A673 (cell line): ENCODE results near the gene RNF151. TPM values are rescaled to one million over a fixed set of nuclear protein-coding genes. Genes with fewer than 3 reads are reported as not detected.
"Not testable (repeated sequence)": the region's sequence is repeated elsewhere in the genome, so short reads cannot be mapped to it uniquely, and the experiment has no call there.

Experiments
- BruUV-seq: library from RNA; stranded (reverse); fragments of 400-500 nt; replicated peaks from 2 replicates; lab custom pipeline; 2021; lab: Mats Ljungman, UMichigan
- CTCF ChIA-PET: fragments of 300-600 bp; sonication (Branson Sonifier 250); formaldehyde crosslinking; loops from one replicate; lab custom pipeline; 2022; ENCODE audit warnings: antibody characterized with exemption; lab: Charles Lee
- POLR2A ChIA-PET: fragments of 300-600 bp; sonication (Branson Sonifier 250); formaldehyde crosslinking; loops from one replicate; lab custom pipeline; 2022; ENCODE audit warnings: antibody characterized with exemption; ENCODE audit not compliant: low non-redundant PET; lab: Charles Lee
- DNase-seq: peaks from one replicate; pipeline ENCODE4 v3.0.0-alpha.2; 2015; ENCODE audit warnings: low spot score
- H3K27ac ChIP-seq: fragments of 200-600 bp; sonication (generic); 2 replicates; pipeline ENCODE4 v1.5.1; 2016; ENCODE audit warnings: mixed run types, low read depth, mild to moderate bottlenecking, mixed read lengths, antibody characterized with exemption, low read length; ENCODE audit not compliant: poor library complexity, severe bottlenecking
- H3K27me3 ChIP-seq: fragments of 200-600 bp; sonication (generic); replicated peaks from 2 replicates; pipeline ENCODE4 v1.6.1; 2017; ENCODE audit warnings: mixed run types, low read depth, mild to moderate bottlenecking, mixed read lengths, antibody characterized with exemption, low read length; ENCODE audit not compliant: insufficient read depth, poor library complexity
- H3K36me3 ChIP-seq: fragments of 200-600 bp; sonication (generic); 2 replicates; pipeline ENCODE4 v1.6.1; 2016; ENCODE audit warnings: mixed run types, mild to moderate bottlenecking, mixed read lengths, antibody characterized with exemption, low read length; ENCODE audit not compliant: insufficient read depth, poor library complexity, severe bottlenecking
- H3K4me1 ChIP-seq: fragments of 200-600 bp; sonication (generic); 2 replicates; pipeline ENCODE4 v1.6.1; 2017; ENCODE audit warnings: mixed run types, mild to moderate bottlenecking, mixed read lengths, antibody characterized with exemption, low read length; ENCODE audit not compliant: insufficient read depth, poor library complexity, severe bottlenecking
- H3K4me3 ChIP-seq: fragments of 200-600 bp; sonication (generic); 2 replicates; pipeline ENCODE4 v1.5.1; 2016; ENCODE audit warnings: low read depth, mixed run types, mild to moderate bottlenecking, mixed read lengths, low read length; ENCODE audit not compliant: poor library complexity, severe bottlenecking
- H3K9me3 ChIP-seq: fragments of 200-600 bp; sonication (generic); 2 replicates; pipeline ENCODE4 v1.6.1; 2016; ENCODE audit warnings: mixed run types, low read depth, mild to moderate bottlenecking, mixed read lengths, antibody characterized with exemption, low read length; ENCODE audit not compliant: poor library complexity, severe bottlenecking
- EZH2 ChIP-seq: fragments of 200-600 bp; sonication (generic); IDR thresholded peaks from 2 replicates; pipeline ENCODE4 v1.6.1; 2017; ENCODE audit warnings: borderline replicate concordance, low read depth, mild to moderate bottlenecking, mixed read lengths, antibody characterized with exemption, low read length; ENCODE audit not compliant: poor library complexity, severe bottlenecking
- intact Hi-C: fragments of 100-400 bp; cut with micrococcal nuclease; formaldehyde crosslinking; loops from one replicate; pipeline ENCODE4 v1.10.0; 2022; ENCODE audit not compliant: unreplicated experiment
- total RNA-seq: library from RNA; stranded (reverse); gene quantifications from 2 replicates; pipeline ENCODE4 v1.2.3, GENCODE V29; 2021
- TF ChIP-seq, protein P1 (sequence below): fragments of 300-800, 200-600 bp; sonication (generic); conservative IDR thresholded peaks from 2 replicates; pipeline ENCODE4 v1.5.1; 2017; ENCODE audit warnings: low read depth, mild to moderate bottlenecking, antibody characterized with exemption, low read length, moderate library complexity, mixed read lengths

RNF151 gene
- total RNA-seq, 1 experiment from 2014 or later = not detected

DNA sequence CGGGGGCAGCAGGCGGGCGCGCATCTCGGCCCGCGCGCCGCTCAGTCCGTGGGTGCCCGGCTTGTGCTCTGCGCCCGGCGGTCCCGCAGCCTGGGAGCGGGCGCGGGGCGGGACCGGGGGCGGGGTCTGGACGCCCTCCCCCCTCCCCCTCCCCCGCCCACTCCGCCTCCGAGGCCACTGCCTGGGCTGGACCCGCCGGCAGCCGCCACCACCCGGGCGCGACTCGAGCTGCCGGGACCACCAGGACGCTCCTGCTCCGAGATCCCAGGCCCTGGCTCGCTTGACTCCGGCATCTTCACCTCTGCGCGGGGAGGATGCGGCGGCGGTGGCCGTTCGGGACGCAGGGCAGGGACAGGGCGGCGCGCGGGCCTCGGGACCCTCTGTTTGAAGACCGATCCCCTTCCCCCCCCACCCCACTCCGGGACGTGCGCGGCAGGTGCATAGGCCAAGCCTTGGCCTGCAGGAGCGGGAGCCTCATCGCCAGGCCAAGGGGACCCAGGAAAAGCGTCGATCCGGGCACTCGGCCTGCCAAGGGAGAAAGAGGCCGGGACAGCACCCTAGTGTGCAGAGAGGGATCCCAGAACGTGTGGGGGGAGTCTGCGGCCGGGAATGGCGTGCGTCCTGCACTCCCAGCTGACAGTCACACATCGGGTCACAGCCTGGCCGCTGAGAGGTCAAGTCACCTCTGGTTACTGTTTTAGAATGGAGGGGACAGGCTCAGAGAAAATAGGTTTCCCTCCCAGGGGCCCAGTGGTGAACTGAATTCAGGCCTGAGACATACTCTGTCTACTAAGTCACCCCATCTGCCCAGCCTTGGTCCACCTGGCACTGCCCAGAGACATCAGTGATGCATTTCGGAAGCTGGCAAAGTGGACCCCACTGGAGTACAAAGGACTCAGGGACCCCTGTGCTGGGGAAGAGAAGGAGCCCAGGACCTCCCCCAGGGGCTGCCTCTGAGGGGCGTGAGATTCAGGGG is 48.0 kb upstream of the RNF151 start, which contains the start of gene HS3ST6:
TSS of gene HS3ST6 (minus strand) at position 65 of the 976 bp plus-strand sequence. CDS start 92 bp downstream, outside the sequence.
- no TSS peak for BruUV-seq
- DNase-seq = no peak
- Histone ChIP-seq H3K9me3 (no peaks in the 10 kb centered on the region), H3K36me3 (no peaks in the 10 kb centered on the region), H3K4me1 (peaks cover 5% of the 10 kb centered on the region), H3K4me3 (no peak within 1 kb of the TSS), H3K27me3 (peaks cover 60% of the 10 kb centered on the region), H3K27ac (no peak within 1 kb of the TSS)
- POLR2A ChIA-PET = no interaction called here
- TF ChIP-seq EZH2 = peak; percentile 88
- TF ChIP-seq, protein P1, sequence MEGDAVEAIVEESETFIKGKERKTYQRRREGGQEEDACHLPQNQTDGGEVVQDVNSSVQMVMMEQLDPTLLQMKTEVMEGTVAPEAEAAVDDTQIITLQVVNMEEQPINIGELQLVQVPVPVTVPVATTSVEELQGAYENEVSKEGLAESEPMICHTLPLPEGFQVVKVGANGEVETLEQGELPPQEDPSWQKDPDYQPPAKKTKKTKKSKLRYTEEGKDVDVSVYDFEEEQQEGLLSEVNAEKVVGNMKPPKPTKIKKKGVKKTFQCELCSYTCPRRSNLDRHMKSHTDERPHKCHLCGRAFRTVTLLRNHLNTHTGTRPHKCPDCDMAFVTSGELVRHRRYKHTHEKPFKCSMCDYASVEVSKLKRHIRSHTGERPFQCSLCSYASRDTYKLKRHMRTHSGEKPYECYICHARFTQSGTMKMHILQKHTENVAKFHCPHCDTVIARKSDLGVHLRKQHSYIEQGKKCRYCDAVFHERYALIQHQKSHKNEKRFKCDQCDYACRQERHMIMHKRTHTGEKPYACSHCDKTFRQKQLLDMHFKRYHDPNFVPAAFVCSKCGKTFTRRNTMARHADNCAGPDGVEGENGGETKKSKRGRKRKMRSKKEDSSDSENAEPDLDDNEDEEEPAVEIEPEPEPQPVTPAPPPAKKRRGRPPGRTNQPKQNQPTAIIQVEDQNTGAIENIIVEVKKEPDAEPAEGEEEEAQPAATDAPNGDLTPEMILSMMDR = no peak
- intact Hi-C loops = no loop called here
- CTCF ChIA-PET = no interaction called here

DNA sequence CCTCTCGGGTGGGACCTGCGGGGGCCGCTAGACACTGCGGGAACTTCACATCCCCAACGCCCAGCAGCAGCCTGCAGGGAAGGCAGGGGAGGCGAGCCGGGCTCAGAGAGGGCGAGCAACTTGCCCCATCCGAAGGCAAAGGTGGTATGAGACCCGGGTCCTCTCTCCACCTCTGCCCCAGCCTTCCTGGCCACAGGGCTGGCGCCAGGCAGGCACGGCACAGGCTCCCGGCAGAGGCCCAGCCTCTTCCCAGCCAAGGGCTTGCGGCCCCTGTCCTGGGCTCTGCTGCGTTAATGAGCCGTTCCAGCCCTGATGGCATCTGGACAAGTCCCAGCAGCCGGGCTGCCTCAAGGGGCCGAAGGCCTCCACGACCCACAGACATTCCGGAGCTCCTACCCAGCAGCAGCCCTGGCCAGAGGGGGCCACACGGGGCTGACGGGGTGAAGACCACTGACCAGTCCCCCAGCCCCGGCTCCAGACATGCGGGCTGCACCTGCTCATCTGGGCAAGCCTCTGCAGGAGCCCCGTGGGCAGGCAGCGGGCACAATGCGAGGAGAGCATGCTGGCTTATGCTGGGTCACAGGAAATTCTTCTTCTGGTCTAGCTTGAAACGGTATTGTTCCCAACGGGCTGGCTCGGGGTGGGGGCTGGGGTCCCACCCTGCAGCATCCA is 47.2 kb upstream of the RNF151 start:
- Histone ChIP-seq H3K36me3 (no peaks in the 10 kb centered on the region), H3K4me3 (no peak overlapping the region), H3K27ac (no peak overlapping the region), H3K9me3 (no peaks in the 10 kb centered on the region), H3K4me1 (peaks cover 12% of the 10 kb centered on the region), H3K27me3 (peaks cover 60% of the 10 kb centered on the region)
- TF ChIP-seq, protein P1 = no peak
- TF ChIP-seq EZH2 = peak; percentile 16
- intact Hi-C loops = no loop called here
- POLR2A ChIA-PET = no interaction called here
- no TSS peak for BruUV-seq
- DNase-seq = no peak
- CTCF ChIA-PET = no interaction called here

DNA sequence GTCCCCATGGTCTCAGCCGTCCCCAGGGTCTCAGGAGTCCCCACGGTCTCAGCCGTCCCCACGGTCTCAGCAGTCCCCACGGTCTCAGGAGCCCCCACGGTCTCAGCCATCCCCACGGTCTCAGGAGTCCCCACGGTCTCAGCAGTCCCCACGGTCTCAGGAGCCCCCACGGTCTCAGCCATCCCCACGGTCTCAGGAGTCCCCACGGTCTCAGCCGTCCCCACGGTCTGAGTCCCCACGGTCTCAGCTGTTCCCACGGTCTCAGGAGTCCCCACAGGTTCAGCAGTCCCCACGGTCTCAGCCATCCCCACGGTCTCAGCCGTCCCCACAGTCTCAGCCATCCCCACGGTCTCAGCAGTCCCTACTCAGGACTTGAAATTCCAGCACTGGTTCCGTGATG is 46.5 kb upstream of the RNF151 start:
- CTCF ChIA-PET, BruUV-seq, intact Hi-C loops, H3K4me3 ChIP-seq, DNase-seq, POLR2A ChIA-PET, H3K27ac ChIP-seq, H3K9me3 ChIP-seq, H3K36me3 ChIP-seq: not testable (repeated sequence)
- H3K27me3 ChIP-seq = peaks cover 60% of the 10 kb centered on the region
- H3K4me1 ChIP-seq = peaks cover 12% of the 10 kb centered on the region
